ENCODE results near the gene FMN1. TPM values are rescaled to one million over a fixed set of nuclear protein-coding genes. Genes with fewer than 3 reads are reported as not detected.

Gene FMN1
- total and polyA plus RNA-seq, 2 donors from 2014 or later = 0.71 to 44.8 TPM

GRCh38 chr15:33084661-33085060, 109.9 kb downstream of the FMN1 start:
- TF ChIP-seq CTCF (IDR thresholded peaks at IDR 0.05; ENCODE audit: borderline replicate concordance, extremely low read depth, insufficient read depth) = no peak
- H3K4me3 ChIP-seq (ENCODE audit: low read length in 3 of 3) = no peak overlapping the region
- no peak for DNase-seq
- H3K9ac ChIP-seq (ENCODE audit: low read length in 3 of 3) = no peak overlapping the region
- no peaks in the 10 kb centered on the region for H3K36me3 ChIP-seq (ENCODE audit: control insufficient read depth in 2 of 3, insufficient read depth in 3 of 3, low read length in 3 of 3)
- H3K4me1 ChIP-seq (ENCODE audit: control insufficient read depth in 2 of 3, insufficient read depth in 2 of 3, low read depth in 1 of 3, low read length in 3 of 3) = no peaks in the 10 kb centered on the region
- no peaks in the 10 kb centered on the region for H3K27me3 ChIP-seq (ENCODE audit: control insufficient read depth, insufficient read depth, low read length)
- FAIRE-seq = no peak
- H3K9me3 ChIP-seq (ENCODE audit: control insufficient read depth in 2 of 3, insufficient read depth in 1 of 3, low read length in 3 of 3) = no peaks in the 10 kb centered on the region
- intact Hi-C loops (cut with DNase I) = no loop called here
- H3K27ac ChIP-seq (ENCODE audit: low read depth in 2 of 2, low read length in 2 of 2) = no peak overlapping the region

GRCh38 chr15:33083232-33084081, 111.1 kb downstream of the FMN1 start:
- H3K27me3 ChIP-seq (ENCODE audit: control insufficient read depth, insufficient read depth, low read length) = no peaks in the 10 kb centered on the region
- no peaks in the 10 kb centered on the region for H3K9me3 ChIP-seq (ENCODE audit: control insufficient read depth in 2 of 3, insufficient read depth in 1 of 3, low read length in 3 of 3)
- no peak for TF ChIP-seq CTCF (IDR thresholded peaks at IDR 0.05; ENCODE audit: borderline replicate concordance, extremely low read depth, insufficient read depth)
- H3K4me3 ChIP-seq (ENCODE audit: low read length in 3 of 3) = no peak overlapping the region
- no peaks in the 10 kb centered on the region for H3K4me1 ChIP-seq (ENCODE audit: control insufficient read depth in 2 of 3, insufficient read depth in 2 of 3, low read depth in 1 of 3, low read length in 3 of 3)
- FAIRE-seq = no peak
- no peaks in the 10 kb centered on the region for H3K36me3 ChIP-seq (ENCODE audit: control insufficient read depth in 2 of 3, insufficient read depth in 3 of 3, low read length in 3 of 3)
- no peak for DNase-seq
- intact Hi-C loops (cut with DNase I) = no loop called here
- no peak overlapping the region for H3K9ac ChIP-seq (ENCODE audit: low read length in 3 of 3)
- no peak overlapping the region for H3K27ac ChIP-seq (ENCODE audit: low read depth in 2 of 2, low read length in 2 of 2)

- intact Hi-C loops (cut with DNase I) = no loop called here
- no peaks in the 10 kb centered on the region for H3K9me3 ChIP-seq (ENCODE audit: control insufficient read depth in 2 of 3, insufficient read depth in 1 of 3, low read length in 3 of 3)
- H3K27ac ChIP-seq (ENCODE audit: low read depth in 2 of 2, low read length in 2 of 2) = no peak overlapping the region
- no peaks in the 10 kb centered on the region for H3K36me3 ChIP-seq (ENCODE audit: control insufficient read depth in 2 of 3, insufficient read depth in 3 of 3, low read length in 3 of 3)
- TF ChIP-seq CTCF (IDR thresholded peaks at IDR 0.05; ENCODE audit: borderline replicate concordance, extremely low read depth, insufficient read depth) = no peak
- H3K27me3 ChIP-seq (ENCODE audit: control insufficient read depth, insufficient read depth, low read length) = no peaks in the 10 kb centered on the region
- no peaks in the 10 kb centered on the region for H3K4me1 ChIP-seq (ENCODE audit: control insufficient read depth in 2 of 3, insufficient read depth in 2 of 3, low read depth in 1 of 3, low read length in 3 of 3)
- FAIRE-seq (no peak), DNase-seq (no peak)
- H3K4me3 ChIP-seq (ENCODE audit: low read length in 3 of 3) = no peak overlapping the region
- H3K9ac ChIP-seq (ENCODE audit: low read length in 3 of 3) = no peak overlapping the region
Observed at GRCh38 chr15:33080006-33080405, 114.5 kb downstream of the FMN1 start.
